ENCODE measurements around the gene DHCR24. TPM values are rescaled to one million over a fixed set of nuclear protein-coding genes. Genes with fewer than 3 reads are reported as not detected.

DHCR24 gene
- total RNA-seq, 1 experiment from 2014 or later: 316 TPM

GRCh38 chr1:54864460-54865208 is 22.4 kb downstream of the DHCR24 start:
- DNase-seq (ENCODE audit: low spot score): no peak

- no peak for DNase-seq (ENCODE audit: low spot score)
Observed at GRCh38 chr1:54863267-54863665, 23.7 kb downstream of the DHCR24 start.

- no peak for DNase-seq (ENCODE audit: low spot score)
Observed at GRCh38 chr1:54861070-54861761, 25.8 kb downstream of the DHCR24 start.

- no peak for DNase-seq (ENCODE audit: low spot score)
Observed at GRCh38 chr1:54859700-54860391, 27.1 kb downstream of the DHCR24 start.

- peak; percentile 39 for DNase-seq (ENCODE audit: low spot score)
Observed at GRCh38 chr1:54857746-54858561, 29.0 kb downstream of the DHCR24 start.

- no peak for DNase-seq (ENCODE audit: low spot score)
Observed at GRCh38 chr1:54857141-54857540, 29.9 kb downstream of the DHCR24 start.

GRCh38 chr1:54854381-54855020 is 32.5 kb downstream of the DHCR24 start:
- DNase-seq (ENCODE audit: low spot score): no peak

GRCh38 chr1:54853793-54854370 is 33.1 kb downstream of the DHCR24 start:
- DNase-seq (ENCODE audit: low spot score): no peak

GRCh38 chr1:54853096-54853792 is 33.8 kb downstream of the DHCR24 start:
- DNase-seq (ENCODE audit: low spot score): no peak

GRCh38 chr1:54851936-54852524 is 35.0 kb downstream of the DHCR24 start:
- no peak for DNase-seq (ENCODE audit: low spot score)

- DNase-seq (ENCODE audit: low spot score): no peak
Observed at GRCh38 chr1:54851406-54851805, 35.6 kb downstream of the DHCR24 start.

GRCh38 chr1:54850737-54851136 is 36.3 kb downstream of the DHCR24 start:
- no peak for DNase-seq (ENCODE audit: low spot score)

- DNase-seq (ENCODE audit: low spot score): no peak
Observed at GRCh38 chr1:54850069-54850730, 36.8 kb downstream of the DHCR24 start.

- DNase-seq (ENCODE audit: low spot score): no peak
Observed at GRCh38 chr1:54849219-54850068, 37.6 kb downstream of the DHCR24 start.

- no peak for DNase-seq (ENCODE audit: low spot score)
Observed at GRCh38 chr1:54848134-54848948, 38.7 kb downstream of the DHCR24 start.

- no peak for DNase-seq (ENCODE audit: low spot score)
Observed at GRCh38 chr1:54846716-54847284, 40.2 kb downstream of the DHCR24 start.

- no peak for DNase-seq (ENCODE audit: low spot score)
Observed at GRCh38 chr1:54846301-54846700, 40.7 kb downstream of the DHCR24 start.

Data from HT-29 (cell line).